Testis (tissue), 3 donors: ENCODE results near the gene MAST4. TPM values are rescaled to one million over a fixed set of nuclear protein-coding genes. Genes with fewer than 3 reads are reported as not detected.

Source experiments
- DNase-seq: peaks from one replicate; pipeline ENCODE4 v3.0.0-alpha.2; 2019
- H3K27ac ChIP-seq, 2 donors: fragments of 200-600 bp; sonication (generic); one replicate each; pipeline ENCODE4 v1.5.1; 2019
- H3K27me3 ChIP-seq: fragments of 200-600 bp; sonication (generic); one replicate; pipeline ENCODE4 v1.5.1; 2019
- H3K36me3 ChIP-seq: fragments of 200-600 bp; sonication (generic); one replicate; pipeline ENCODE4 v1.5.1; 2017; ENCODE audit warnings: low read depth; ENCODE audit errors: missing control alignments
- H3K4me1 ChIP-seq: fragments of 200-600 bp; sonication (generic); one replicate; pipeline ENCODE4 v1.5.1; 2019
- H3K4me3 ChIP-seq, 2 donors: fragments of 200-600 bp; sonication (generic); one replicate each; pipeline ENCODE4 v1.5.1; 2017 to 2019
- H3K9me3 ChIP-seq: fragments of 200-600 bp; sonication (generic); one replicate; pipeline ENCODE4 v1.5.1; 2017
- POLR2A ChIP-seq: fragments of 450-650 bp; IDR thresholded peaks from one replicate; pipeline ENCODE4 v1.6.1; 2017; ENCODE audit warnings: antibody characterized with exemption, mild to moderate bottlenecking, moderate library complexity
- WGBS, 2 donors: methylation state at CpG; one replicate each; pipeline ENCODE4 v1.1.5; 2018; 5-methylcytosine and 5-hydroxymethylcytosine counted together
- intact Hi-C: fragments of 100-400 bp; cut with DNase I; formaldehyde crosslinking; loops from one replicate; pipeline ENCODE4 v1.15.1; 2023; ENCODE audit warnings: low total_unique reads
- polyA plus RNA-seq: library from polyadenylated mRNA; stranded (reverse); fragments of 350-450 nt; fragmentation: Illumina TruSeq; extraction: RNeasy Lipid Tissue Mini Kit (QIAGEN cat#74804); gene quantifications from one replicate; pipeline ENCODE4 v1.2.3, GENCODE V29; 2014; ENCODE audit warnings: low read depth, low replicate concordance; ENCODE audit not compliant: insufficient read depth
- total RNA-seq, 2 donors: library from RNA; depleted of rRNA; stranded (reverse); fragments of >200 nt; gene quantifications; one replicate each; pipeline ENCODE4 v1.2.3, GENCODE V29; 2016
- TF ChIP-seq, protein P1 (sequence below), 3 experiments: fragments of 450-650 bp in 2 of 3; fragments of 200-600 bp in 1 of 3; sonication (generic) in 1 of 3; IDR thresholded peaks; one replicate each; pipeline ENCODE4 v1.5.1; 2016 to 2019; ENCODE audit warnings: antibody characterized with exemption in 3 of 3, mild to moderate bottlenecking in 2 of 3, moderate library complexity in 1 of 3

Gene MAST4
- total and polyA plus RNA-seq, 3 donors from 2014 or later, result 27.2 to 56.4 (median 51.4) TPM

DNA sequence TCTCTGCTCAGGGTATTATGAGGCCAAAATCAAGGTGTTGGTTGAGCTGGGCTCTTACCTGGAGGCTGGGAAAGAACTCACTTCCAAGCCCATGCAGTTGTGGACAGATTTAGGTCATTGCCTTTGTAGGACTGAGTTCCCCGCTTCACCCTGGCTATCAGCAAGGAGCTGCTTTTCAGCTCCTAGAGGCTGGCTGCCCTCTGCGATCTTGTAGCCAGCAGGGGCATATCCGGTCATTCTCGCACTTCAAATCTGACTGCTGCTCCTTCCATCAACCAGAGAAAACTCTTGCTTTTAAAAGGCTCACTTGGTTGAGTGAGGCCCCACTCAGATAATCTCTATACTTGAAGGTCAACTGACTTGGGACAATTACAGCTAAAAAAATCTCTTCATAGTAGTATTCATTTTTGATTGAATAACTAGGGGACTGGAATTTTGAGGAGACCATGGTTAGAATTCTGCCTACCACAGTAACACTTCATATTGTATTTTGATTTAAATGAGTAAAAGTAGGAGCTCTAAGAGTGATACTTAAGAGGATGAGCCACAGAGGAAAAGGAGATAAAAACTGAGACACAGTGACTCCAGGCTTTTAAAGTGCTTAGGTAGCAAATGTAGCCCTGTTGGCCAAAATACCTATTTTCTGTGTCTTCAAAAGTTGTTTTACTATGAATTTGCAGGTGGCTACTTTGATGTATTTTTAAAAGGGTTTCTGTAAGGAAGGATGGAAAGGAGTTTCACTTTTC, 463.0 kb downstream of the MAST4 start:
- WGBS, 2 donors, result 61 to 82% methylated on average over 4 of the region's 4 CpGs
- Histone ChIP-seq H3K27me3 (no peaks in the 10 kb centered on the region), H3K9me3 (no peaks in the 10 kb centered on the region), H3K4me3 (no peak overlapping the region), H3K4me1 (no peaks in the 10 kb centered on the region), H3K27ac (no peak overlapping the region), H3K36me3 (no peaks in the 10 kb centered on the region)
- intact Hi-C loops, result no loop called here
- DNase-seq, result no peak
- TF ChIP-seq POLR2A, result no peak
- TF ChIP-seq, protein P1, sequence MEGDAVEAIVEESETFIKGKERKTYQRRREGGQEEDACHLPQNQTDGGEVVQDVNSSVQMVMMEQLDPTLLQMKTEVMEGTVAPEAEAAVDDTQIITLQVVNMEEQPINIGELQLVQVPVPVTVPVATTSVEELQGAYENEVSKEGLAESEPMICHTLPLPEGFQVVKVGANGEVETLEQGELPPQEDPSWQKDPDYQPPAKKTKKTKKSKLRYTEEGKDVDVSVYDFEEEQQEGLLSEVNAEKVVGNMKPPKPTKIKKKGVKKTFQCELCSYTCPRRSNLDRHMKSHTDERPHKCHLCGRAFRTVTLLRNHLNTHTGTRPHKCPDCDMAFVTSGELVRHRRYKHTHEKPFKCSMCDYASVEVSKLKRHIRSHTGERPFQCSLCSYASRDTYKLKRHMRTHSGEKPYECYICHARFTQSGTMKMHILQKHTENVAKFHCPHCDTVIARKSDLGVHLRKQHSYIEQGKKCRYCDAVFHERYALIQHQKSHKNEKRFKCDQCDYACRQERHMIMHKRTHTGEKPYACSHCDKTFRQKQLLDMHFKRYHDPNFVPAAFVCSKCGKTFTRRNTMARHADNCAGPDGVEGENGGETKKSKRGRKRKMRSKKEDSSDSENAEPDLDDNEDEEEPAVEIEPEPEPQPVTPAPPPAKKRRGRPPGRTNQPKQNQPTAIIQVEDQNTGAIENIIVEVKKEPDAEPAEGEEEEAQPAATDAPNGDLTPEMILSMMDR (IDR thresholded peaks at IDR 0.05), result no peak

DNA sequence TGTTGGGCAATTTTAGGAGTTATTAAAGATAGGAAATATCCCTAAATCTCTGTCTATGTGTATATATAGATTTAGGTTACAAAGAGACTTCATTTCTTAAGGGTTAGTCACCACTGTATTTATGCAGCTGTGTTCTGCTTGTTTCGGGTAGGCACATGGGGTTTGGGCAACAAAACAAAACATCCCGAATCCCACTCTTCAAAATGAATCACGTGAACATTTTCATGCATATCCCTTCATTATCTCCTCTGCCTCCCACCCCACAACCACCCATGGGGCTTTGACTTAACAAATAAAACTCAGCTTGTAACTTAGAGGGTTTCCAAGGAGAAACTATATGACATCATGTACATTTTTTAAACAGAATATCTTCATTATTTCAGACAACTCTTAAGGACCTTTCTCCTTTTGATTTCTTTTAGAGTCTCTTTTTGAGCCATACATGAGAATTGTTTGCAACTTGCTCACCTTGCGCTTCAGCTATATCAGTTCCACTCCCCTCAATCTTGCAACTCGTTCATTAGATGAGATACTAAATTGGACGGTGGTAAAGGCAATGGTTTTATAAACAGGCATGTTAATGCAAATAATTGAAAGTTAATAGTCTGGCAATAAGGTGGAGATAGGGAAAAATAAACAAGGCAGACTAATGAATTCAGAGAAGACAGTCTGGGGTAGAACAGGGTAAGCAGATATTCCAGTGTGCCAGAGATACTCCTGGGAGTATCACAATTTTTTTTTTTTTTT, 463.7 kb downstream of the MAST4 start:
- H3K27ac ChIP-seq, result no peak overlapping the region
- H3K4me3 ChIP-seq, result no peak overlapping the region
- no peak for TF ChIP-seq POLR2A
- intact Hi-C loops, result no loop called here
- no peaks in the 10 kb centered on the region for H3K9me3 ChIP-seq
- WGBS, 2 donors, result 68 to 70% methylated on average over 6 of the region's 6 CpGs
- H3K36me3 ChIP-seq, result no peaks in the 10 kb centered on the region
- no peaks in the 10 kb centered on the region for H3K27me3 ChIP-seq
- no peak for DNase-seq
- H3K4me1 ChIP-seq, result no peaks in the 10 kb centered on the region

DNA sequence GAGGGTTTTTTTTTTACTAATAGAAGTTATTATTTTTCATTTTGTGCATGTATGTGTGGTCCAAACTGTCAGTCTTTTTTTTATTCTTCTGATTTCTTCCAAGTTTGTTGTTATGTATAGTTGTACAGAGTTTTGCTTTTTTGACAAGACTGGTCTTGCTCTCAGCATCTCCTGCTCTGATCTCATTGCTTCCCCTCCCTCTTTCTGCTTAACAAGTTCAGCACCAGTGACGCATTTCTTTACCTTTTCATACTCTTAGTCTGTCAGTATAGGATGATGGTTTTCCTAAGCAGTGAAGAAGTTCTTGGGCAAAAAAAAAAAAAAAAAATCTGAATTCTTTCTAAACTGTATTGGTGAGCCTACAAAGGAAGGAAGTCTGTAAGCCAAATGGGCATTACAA, 465.3 kb downstream of the MAST4 start:
- 86 to 94% methylated on average over 1 of the region's 1 CpG for WGBS, 2 donors
- Histone ChIP-seq H3K4me3 (no peak overlapping the region), H3K27ac (no peak overlapping the region), H3K9me3 (no peaks in the 10 kb centered on the region), H3K36me3 (no peaks in the 10 kb centered on the region), H3K27me3 (no peaks in the 10 kb centered on the region), H3K4me1 (no peaks in the 10 kb centered on the region)
- DNase-seq, result no peak
- no peak for TF ChIP-seq POLR2A
- TF ChIP-seq, protein P1 (IDR thresholded peaks at IDR 0.05), result no peak
- intact Hi-C loops, result no loop called here

DNA sequence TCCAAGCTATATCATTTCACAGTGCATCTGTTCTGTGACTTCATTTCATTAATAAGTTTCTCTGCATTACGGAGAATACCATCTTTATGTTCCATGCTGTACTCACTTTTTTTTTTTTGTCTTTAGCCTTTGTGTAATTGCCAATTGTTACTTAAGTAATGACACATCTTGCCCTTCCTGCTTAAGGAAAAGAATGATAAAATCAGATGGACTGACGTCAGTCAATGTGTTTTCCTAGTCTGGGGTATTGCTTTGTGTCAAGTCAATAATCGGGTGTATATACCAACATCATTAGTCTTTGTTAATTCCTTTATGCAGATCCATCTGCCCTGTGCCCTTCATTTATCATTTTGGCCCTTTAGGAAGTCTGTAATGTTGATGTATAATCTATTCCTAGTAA, 466.9 kb downstream of the MAST4 start:
- WGBS, 2 donors, result 77 to 92% methylated on average over 3 of the region's 3 CpGs
- Histone ChIP-seq H3K27me3 (no peaks in the 10 kb centered on the region), H3K9me3 (no peaks in the 10 kb centered on the region), H3K27ac (no peak overlapping the region), H3K36me3 (no peaks in the 10 kb centered on the region), H3K4me3 (no peak overlapping the region), H3K4me1 (no peaks in the 10 kb centered on the region)
- intact Hi-C loops, result no loop called here
- no peak for TF ChIP-seq POLR2A
- TF ChIP-seq, protein P1 (IDR thresholded peaks at IDR 0.05), result no peak
- no peak for DNase-seq

DNA sequence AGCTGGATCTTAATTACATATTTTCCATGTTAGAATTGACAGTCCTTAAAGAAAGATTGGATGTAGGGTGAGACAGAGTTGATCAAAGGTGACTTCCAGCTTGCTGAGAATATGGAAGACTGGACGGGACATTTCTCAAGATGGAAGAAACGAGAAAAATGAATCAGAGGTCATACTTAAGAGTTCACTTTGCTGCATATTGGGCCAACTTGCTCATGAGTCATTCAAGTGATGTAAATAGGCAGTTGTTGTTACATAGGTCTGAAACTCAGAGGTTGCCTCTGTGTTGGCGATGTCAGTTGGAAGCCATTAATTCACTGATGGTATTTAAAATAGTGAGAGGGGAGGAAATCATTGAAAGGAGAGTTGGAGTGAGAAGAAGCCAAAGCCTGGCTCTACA, 467.6 kb downstream of the MAST4 start:
- Histone ChIP-seq H3K4me1 (no peaks in the 10 kb centered on the region), H3K4me3 (no peak overlapping the region), H3K36me3 (no peaks in the 10 kb centered on the region), H3K9me3 (no peaks in the 10 kb centered on the region), H3K27ac (no peak overlapping the region), H3K27me3 (no peaks in the 10 kb centered on the region)
- TF ChIP-seq, protein P1 (IDR thresholded peaks at IDR 0.05), result no peak
- TF ChIP-seq POLR2A, result no peak
- no peak for DNase-seq
- intact Hi-C loops, result no loop called here
- WGBS, 2 donors, result 96 to 99% methylated on average over 3 of the region's 3 CpGs
